Measurements from ENCODE around the gene MCUB. TPM values are rescaled to one million over a fixed set of nuclear protein-coding genes. Genes with fewer than 3 reads are reported as not detected.
"Not testable (repeated sequence)": the region's sequence is repeated elsewhere in the genome, so short reads cannot be mapped to it uniquely, and the experiment has no call there.

MCUB gene
- total and polyA plus RNA-seq, 2 donors from 2014 or later, result 2.3 to 15.2 TPM

DNA sequence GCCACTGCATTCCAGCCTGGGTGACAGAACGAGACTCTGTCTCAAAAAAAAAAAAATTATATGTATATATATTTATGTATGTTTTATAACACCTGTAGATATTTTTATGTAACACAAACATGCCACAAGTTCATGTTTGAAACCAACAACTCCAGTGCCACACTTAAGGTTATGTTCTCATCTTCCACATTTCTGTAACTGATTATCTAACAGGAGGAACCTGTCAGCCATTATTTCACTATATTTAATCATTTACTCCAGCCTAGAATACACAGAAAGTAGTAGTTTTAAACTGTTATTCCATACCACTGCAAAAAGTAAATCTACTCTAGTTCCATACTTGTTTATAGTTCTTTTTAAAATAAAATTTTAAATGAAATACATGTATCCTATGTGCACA, 32.3 kb downstream of the MCUB start:
- Histone ChIP-seq H3K4me1 (ENCODE audit: control insufficient read depth in 2 of 3, insufficient read depth in 2 of 3, low read depth in 1 of 3, low read length in 3 of 3) (no peaks in the 10 kb centered on the region), H3K27me3 (ENCODE audit: control insufficient read depth, insufficient read depth, low read length) (no peaks in the 10 kb centered on the region), H3K4me3 (ENCODE audit: low read length in 3 of 3) (no peak overlapping the region), H3K36me3 (ENCODE audit: control insufficient read depth in 2 of 3, insufficient read depth in 3 of 3, low read length in 3 of 3) (no peaks in the 10 kb centered on the region), H3K9me3 (ENCODE audit: control insufficient read depth in 2 of 3, insufficient read depth in 1 of 3, low read length in 3 of 3) (no peaks in the 10 kb centered on the region), H3K27ac (ENCODE audit: low read depth in 2 of 2, low read length in 2 of 2) (no peak overlapping the region), H3K9ac (ENCODE audit: low read length in 3 of 3) (no peak overlapping the region)
- TF ChIP-seq, protein P1, sequence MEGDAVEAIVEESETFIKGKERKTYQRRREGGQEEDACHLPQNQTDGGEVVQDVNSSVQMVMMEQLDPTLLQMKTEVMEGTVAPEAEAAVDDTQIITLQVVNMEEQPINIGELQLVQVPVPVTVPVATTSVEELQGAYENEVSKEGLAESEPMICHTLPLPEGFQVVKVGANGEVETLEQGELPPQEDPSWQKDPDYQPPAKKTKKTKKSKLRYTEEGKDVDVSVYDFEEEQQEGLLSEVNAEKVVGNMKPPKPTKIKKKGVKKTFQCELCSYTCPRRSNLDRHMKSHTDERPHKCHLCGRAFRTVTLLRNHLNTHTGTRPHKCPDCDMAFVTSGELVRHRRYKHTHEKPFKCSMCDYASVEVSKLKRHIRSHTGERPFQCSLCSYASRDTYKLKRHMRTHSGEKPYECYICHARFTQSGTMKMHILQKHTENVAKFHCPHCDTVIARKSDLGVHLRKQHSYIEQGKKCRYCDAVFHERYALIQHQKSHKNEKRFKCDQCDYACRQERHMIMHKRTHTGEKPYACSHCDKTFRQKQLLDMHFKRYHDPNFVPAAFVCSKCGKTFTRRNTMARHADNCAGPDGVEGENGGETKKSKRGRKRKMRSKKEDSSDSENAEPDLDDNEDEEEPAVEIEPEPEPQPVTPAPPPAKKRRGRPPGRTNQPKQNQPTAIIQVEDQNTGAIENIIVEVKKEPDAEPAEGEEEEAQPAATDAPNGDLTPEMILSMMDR (IDR thresholded peaks at IDR 0.05; ENCODE audit: borderline replicate concordance, extremely low read depth, insufficient read depth), result no peak
- FAIRE-seq (peak; percentile 25), DNase-seq (peak in 1 of 5 donors; percentile 30)
- intact Hi-C loops (cut with DNase I), result no loop called here

GRCh38 chr4:109595123-109595522, 35.1 kb downstream of the MCUB start:
- H3K4me1 ChIP-seq (ENCODE audit: control insufficient read depth in 2 of 3, insufficient read depth in 2 of 3, low read depth in 1 of 3, low read length in 3 of 3); FAIRE-seq; intact Hi-C loops (cut with DNase I): not testable (repeated sequence)

DNA sequence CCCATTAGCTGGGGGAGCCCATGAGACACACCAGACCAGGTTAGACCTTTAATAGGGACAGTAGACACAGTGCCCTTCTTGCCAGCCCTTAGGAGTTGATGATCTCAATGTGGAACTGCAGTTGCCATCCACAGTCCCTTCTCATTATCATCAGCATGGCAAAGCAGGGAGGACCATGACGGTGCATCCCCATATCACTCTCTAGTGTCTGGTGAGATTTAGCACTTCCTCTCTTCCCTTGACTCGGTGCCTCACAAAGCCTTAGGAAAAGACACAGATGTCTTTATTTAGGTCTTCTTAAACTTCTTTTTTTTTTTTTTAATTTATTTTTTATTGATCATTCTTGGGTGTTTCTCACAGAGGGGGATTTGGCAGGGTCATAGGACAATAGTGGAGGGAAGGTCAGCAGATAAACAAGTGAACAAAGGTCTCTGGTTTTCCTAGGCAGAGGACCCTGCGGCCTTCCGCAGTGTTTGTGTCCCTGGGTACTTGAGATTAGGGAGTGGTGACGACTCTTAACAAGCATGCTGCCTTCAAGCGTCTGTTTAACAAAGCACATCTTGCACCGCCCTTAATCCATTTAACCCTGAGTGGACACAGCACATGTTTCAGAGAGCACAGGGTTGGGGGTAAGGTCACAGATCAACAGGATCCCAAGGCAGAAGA, 36.5 kb downstream of the MCUB start:
- DNase-seq; intact Hi-C loops (cut with DNase I); H3K9ac ChIP-seq (ENCODE audit: low read length in 3 of 3); H3K36me3 ChIP-seq (ENCODE audit: control insufficient read depth in 2 of 3, insufficient read depth in 3 of 3, low read length in 3 of 3); H3K27ac ChIP-seq (ENCODE audit: low read depth in 2 of 2, low read length in 2 of 2); H3K9me3 ChIP-seq (ENCODE audit: control insufficient read depth in 2 of 3, insufficient read depth in 1 of 3, low read length in 3 of 3); H3K4me3 ChIP-seq (ENCODE audit: low read length in 3 of 3); FAIRE-seq; H3K4me1 ChIP-seq (ENCODE audit: control insufficient read depth in 2 of 3, insufficient read depth in 2 of 3, low read depth in 1 of 3, low read length in 3 of 3); H3K27me3 ChIP-seq (ENCODE audit: control insufficient read depth, insufficient read depth, low read length): not testable (repeated sequence)

More at GRCh38 chr4:109595123-109595522, 35.1 kb downstream of the MCUB start:
- H3K27me3 ChIP-seq (ENCODE audit: control insufficient read depth, insufficient read depth, low read length); H3K9ac ChIP-seq (ENCODE audit: low read length in 3 of 3); H3K27ac ChIP-seq (ENCODE audit: low read depth in 2 of 2, low read length in 2 of 2); H3K36me3 ChIP-seq (ENCODE audit: control insufficient read depth in 2 of 3, insufficient read depth in 3 of 3, low read length in 3 of 3); H3K4me3 ChIP-seq (ENCODE audit: low read length in 3 of 3); H3K9me3 ChIP-seq (ENCODE audit: control insufficient read depth in 2 of 3, insufficient read depth in 1 of 3, low read length in 3 of 3); DNase-seq: not testable (repeated sequence)

DNA sequence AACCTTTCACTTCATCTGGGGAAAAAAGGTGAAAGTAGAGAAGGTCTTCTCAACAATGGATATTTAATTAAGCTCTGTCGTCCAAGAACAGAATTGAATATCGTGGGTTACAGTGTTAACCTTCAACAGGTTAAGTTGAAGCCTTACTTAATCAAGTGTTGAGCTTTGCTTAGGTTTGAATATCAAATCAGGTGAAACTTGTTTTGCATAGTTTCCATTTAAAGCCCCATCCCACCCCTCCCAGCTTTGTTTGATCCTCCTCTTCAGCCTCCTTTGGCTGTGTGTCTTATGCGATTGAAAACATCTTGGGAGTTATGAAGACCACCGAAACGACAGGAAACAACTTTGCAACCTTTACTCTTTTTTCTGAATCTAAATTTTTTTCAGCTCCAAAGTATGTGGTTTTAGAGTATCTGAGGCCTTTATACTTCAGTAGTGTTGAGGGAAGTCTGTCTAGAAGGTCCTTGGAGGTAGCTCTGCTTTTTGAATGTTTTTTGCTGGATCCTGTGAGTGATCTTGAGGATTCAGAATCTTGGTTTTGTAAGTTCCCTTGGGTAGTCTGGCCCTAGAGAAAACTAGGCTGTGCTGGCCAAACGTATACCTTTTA, 39.1 kb downstream of the MCUB start:
- Histone ChIP-seq H3K36me3 (ENCODE audit: control insufficient read depth in 2 of 3, insufficient read depth in 3 of 3, low read length in 3 of 3) (no peaks in the 10 kb centered on the region), H3K9me3 (ENCODE audit: control insufficient read depth in 2 of 3, insufficient read depth in 1 of 3, low read length in 3 of 3) (no peaks in the 10 kb centered on the region), H3K9ac (ENCODE audit: low read length in 3 of 3) (no peak overlapping the region), H3K4me3 (ENCODE audit: low read length in 3 of 3) (no peak overlapping the region), H3K27ac (ENCODE audit: low read depth in 2 of 2, low read length in 2 of 2) (no peak overlapping the region), H3K4me1 (ENCODE audit: control insufficient read depth in 2 of 3, insufficient read depth in 2 of 3, low read depth in 1 of 3, low read length in 3 of 3) (no peaks in the 10 kb centered on the region), H3K27me3 (ENCODE audit: control insufficient read depth, insufficient read depth, low read length) (no peaks in the 10 kb centered on the region)
- TF ChIP-seq, protein P1 (IDR thresholded peaks at IDR 0.05; ENCODE audit: borderline replicate concordance, extremely low read depth, insufficient read depth), result no peak
- intact Hi-C loops (cut with DNase I), result no loop called here
- DNase-seq (no peak), FAIRE-seq (no peak)
